Glutamatergic neuron (in vitro differentiated cells): ENCODE results near the gene HIGD2A. TPM values are rescaled to one million over a fixed set of nuclear protein-coding genes. Genes with fewer than 3 reads are reported as not detected.

Source experiments
- DNase-seq: peaks from one replicate; pipeline ENCODE4 v3.0.0; 2022
- H3K27ac Mint-ChIP-seq: one replicate; pipeline ENCODE4 v1.8.0; 2020; ENCODE audit warnings: mild to moderate bottlenecking, mixed read lengths, inconsistent platforms; ENCODE audit not compliant: unreplicated experiment
- H3K27me3 Mint-ChIP-seq: one replicate; pipeline ENCODE4 v1.8.0; 2020; ENCODE audit warnings: mild to moderate bottlenecking, moderate library complexity, mixed read lengths, inconsistent platforms; ENCODE audit not compliant: unreplicated experiment
- H3K36me3 Mint-ChIP-seq: one replicate; pipeline ENCODE4 v1.8.0; 2020; ENCODE audit warnings: mild to moderate bottlenecking, mixed read lengths, inconsistent platforms; ENCODE audit not compliant: unreplicated experiment
- H3K4me1 Mint-ChIP-seq: one replicate; pipeline ENCODE4 v1.8.0; 2020; ENCODE audit warnings: mild to moderate bottlenecking, low read depth, mixed read lengths, inconsistent platforms; ENCODE audit not compliant: unreplicated experiment
- H3K4me3 Mint-ChIP-seq: one replicate; pipeline ENCODE4 v1.8.0; 2020; ENCODE audit warnings: mild to moderate bottlenecking, mixed read lengths, inconsistent platforms; ENCODE audit not compliant: unreplicated experiment
- H3K9me3 Mint-ChIP-seq: one replicate; pipeline ENCODE4 v1.8.0; 2020; ENCODE audit warnings: mild to moderate bottlenecking, moderate library complexity, mixed read lengths, inconsistent platforms; ENCODE audit not compliant: unreplicated experiment
- total RNA-seq: library from RNA; stranded (reverse); fragmentation: NEBNext Ultra II Directional; extraction: Animal tissue kit (Norgen Biotek cat#: 25700); gene quantifications from one replicate; pipeline ENCODE4 v1.2.1, GENCODE V29; 2021; ENCODE audit not compliant: unreplicated experiment
- TF ChIP-seq, protein P1 (sequence below): fragments of 200-600 bp; sonication (generic); IDR thresholded peaks from one replicate; pipeline ENCODE4 v1.5.0; 2021; ENCODE audit not compliant: partially characterized antibody, unreplicated experiment

HIGD2A gene
- total RNA-seq, 1 donor from 2014 or later = 103 TPM

DNA sequence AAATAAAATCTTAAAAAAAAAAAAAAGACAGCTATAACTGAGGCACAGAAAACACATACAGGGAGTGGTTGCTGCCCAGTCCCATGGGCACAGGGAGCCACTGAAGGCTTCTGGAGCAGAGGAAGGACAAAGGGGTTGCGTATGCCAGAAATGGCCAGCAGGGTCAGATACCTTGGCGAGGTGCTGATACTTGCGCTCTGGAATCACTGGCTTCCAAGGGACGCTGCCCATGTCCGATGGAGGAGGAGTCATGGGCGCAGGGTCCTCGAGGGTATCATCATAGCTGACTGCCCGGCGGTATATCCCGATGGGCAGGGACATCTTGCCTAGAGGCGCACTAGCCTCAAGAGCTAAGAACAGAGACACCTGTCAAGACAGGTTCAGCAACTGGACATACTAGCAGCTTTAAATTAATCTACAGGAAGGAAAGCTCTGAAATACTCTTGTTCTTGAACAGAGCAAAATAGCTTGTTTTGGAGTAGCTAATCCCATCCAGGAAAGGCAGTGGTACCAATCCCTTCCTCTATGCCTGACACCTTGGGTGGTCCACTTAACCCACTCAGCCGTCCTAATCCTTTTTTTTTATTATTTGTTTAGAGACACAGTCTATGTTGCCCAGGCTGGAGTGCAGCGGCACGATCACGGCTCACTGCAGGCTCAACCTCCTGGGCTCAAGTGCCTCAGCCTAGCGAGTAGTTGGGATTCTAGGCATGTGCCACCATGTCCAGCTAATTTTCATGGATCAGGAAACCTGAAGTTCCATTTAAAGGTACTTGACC is 33.0 kb upstream of the HIGD2A start:
- H3K4me3 Mint-ChIP-seq = no peak overlapping the region
- no peaks in the 10 kb centered on the region for H3K9me3 Mint-ChIP-seq
- H3K36me3 Mint-ChIP-seq = no peaks in the 10 kb centered on the region
- H3K27ac Mint-ChIP-seq = no peak overlapping the region
- TF ChIP-seq, protein P1, sequence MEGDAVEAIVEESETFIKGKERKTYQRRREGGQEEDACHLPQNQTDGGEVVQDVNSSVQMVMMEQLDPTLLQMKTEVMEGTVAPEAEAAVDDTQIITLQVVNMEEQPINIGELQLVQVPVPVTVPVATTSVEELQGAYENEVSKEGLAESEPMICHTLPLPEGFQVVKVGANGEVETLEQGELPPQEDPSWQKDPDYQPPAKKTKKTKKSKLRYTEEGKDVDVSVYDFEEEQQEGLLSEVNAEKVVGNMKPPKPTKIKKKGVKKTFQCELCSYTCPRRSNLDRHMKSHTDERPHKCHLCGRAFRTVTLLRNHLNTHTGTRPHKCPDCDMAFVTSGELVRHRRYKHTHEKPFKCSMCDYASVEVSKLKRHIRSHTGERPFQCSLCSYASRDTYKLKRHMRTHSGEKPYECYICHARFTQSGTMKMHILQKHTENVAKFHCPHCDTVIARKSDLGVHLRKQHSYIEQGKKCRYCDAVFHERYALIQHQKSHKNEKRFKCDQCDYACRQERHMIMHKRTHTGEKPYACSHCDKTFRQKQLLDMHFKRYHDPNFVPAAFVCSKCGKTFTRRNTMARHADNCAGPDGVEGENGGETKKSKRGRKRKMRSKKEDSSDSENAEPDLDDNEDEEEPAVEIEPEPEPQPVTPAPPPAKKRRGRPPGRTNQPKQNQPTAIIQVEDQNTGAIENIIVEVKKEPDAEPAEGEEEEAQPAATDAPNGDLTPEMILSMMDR = peak; percentile 12
- peak; percentile 26 for DNase-seq
- H3K27me3 Mint-ChIP-seq = no peaks in the 10 kb centered on the region
- peaks cover 23% of the 10 kb centered on the region for H3K4me1 Mint-ChIP-seq

DNA sequence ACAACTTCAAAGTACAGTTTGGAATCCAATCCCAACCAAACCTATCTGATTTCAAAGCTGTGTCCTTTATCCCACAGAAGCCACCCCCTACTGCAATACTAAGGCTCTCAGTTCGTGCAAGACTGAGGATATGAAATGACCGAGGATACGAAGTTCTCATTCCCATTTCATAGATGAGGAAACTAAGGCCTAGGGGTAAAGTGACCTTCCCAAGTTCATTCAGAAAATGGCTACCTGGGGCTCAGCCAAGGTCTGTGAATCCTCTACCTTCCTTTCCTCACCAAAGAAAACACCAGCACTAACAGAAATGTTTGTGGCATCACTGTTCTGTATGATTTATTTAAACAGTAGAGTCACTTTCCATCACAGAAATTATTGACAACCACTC is 32.4 kb upstream of the HIGD2A start:
- Mint-ChIP-seq H3K4me3 (no peak overlapping the region), H3K27ac (no peak overlapping the region), H3K4me1 (peaks cover 23% of the 10 kb centered on the region), H3K9me3 (peaks cover 2% of the 10 kb centered on the region), H3K36me3 (no peaks in the 10 kb centered on the region), H3K27me3 (peaks cover 2% of the 10 kb centered on the region)
- TF ChIP-seq, protein P1 = no peak
- no peak for DNase-seq

DNA sequence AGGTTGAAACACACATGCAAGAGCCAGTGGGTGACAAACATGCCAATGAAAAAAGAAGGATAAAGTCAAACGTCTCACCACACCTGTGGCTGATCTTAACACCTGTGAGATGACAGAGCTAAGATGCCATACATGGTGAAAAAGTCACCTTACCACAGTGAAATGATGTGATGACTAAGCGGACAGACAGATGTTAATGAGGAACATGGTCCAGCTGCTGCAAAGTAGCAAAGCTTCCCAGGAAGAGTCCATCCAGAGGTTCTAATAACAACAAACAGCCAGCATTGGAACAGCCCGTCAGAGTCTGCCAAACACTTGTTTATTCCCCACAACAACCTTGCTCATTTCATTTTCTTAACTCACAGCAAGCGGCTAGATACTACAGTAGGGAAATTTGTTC is 28.9 kb upstream of the HIGD2A start:
- TF ChIP-seq, protein P1 = no peak
- Mint-ChIP-seq H3K9me3 (peaks cover 2% of the 10 kb centered on the region), H3K4me1 (peaks cover 22% of the 10 kb centered on the region), H3K36me3 (no peaks in the 10 kb centered on the region), H3K4me3 (peak overlapping the region; percentile 85), H3K27ac (peak overlapping the region; percentile 68), H3K27me3 (peaks cover 4% of the 10 kb centered on the region)
- DNase-seq = no peak

DNA sequence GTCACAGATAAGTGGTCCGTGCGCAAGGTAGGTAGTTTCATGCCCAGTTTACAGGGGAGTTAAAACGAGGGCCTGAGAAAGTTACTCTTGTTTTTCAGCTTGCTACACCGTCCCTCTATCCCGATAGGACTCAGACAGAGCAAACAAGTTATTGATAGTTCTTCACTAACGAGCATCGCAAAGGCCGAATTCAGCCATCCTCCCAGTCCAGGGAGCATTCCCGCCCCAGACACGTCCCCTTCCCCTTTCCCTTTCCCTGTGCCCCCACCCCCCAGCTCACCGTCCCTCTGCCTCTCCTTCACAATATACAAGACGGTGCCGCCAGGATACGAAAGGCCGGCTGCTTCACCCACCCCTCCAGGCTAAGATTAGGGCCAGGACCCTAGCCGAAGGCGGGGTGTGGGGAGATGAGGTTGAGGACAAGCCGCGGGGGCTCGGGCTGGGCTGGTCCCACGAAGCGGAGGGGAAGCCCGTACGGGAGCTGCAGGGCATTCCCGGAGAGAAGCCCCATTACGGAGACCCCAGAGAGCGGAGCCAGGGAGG is 27.6 kb upstream of the HIGD2A start:
- TF ChIP-seq, protein P1 = no peak
- Mint-ChIP-seq H3K9me3 (peaks cover 2% of the 10 kb centered on the region), H3K27me3 (peaks cover 4% of the 10 kb centered on the region), H3K4me1 (peaks cover 17% of the 10 kb centered on the region), H3K27ac (peak overlapping the region; percentile 100), H3K36me3 (no peaks in the 10 kb centered on the region), H3K4me3 (peak overlapping the region; percentile 94)
- no peak for DNase-seq
